ENCODE data around the gene NTN1.
A peak's percentile ranks its signal among the peaks of the same experiment; 100 is the strongest.

Gene NTN1

DNA sequence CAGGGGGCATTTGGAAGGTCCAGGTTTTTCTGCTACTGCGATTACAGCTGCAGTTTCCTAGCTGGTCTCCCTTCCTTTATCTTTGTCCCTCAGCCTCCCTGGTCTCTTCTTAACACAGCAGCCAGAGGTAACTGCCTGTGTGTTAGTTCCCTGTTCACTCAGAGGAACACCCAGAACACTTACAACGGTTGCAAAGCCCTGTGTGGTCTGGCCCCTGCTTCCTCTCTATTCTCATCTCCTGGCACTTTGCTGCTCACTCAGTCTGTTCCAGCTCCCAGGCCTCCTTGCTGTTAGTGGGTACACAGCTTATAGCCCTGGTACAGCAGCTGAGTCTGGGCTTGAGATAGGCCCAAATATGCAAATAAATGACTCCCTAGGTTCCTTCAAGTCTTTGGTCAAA lies 16.4 kb downstream of the NTN1 start:
- DNase-seq (ENCODE audit: insufficient read length, low spot score) (no peak), FAIRE-seq (no peak)
- no peak for TF ChIP-seq POLR2A (IDR thresholded peaks at IDR 0.05; ENCODE audit: low read depth, low read length)

DNA sequence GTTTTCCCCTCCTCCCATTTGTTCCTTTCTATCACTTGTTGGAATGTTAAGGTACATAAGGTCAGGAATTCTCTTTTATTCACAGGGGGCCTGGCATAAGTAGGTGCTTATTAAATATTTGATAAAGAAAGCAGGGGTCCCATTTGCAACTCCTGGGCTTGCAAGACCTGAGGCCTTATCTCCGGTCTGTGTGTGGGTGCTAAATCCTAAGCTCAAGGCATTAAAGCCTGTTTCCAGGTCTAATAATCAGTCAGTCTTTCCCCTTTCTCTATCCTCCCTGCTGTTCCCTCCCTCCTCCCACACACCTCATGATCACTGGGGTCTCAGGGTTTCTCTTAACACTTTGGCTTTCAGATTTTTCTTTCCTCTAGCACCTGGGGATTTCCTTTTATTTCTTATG lies 17.1 kb downstream of the NTN1 start:
- no peak for TF ChIP-seq POLR2A (IDR thresholded peaks at IDR 0.05; ENCODE audit: low read depth, low read length)
- DNase-seq (ENCODE audit: insufficient read length, low spot score) (no peak), FAIRE-seq (no peak)

DNA sequence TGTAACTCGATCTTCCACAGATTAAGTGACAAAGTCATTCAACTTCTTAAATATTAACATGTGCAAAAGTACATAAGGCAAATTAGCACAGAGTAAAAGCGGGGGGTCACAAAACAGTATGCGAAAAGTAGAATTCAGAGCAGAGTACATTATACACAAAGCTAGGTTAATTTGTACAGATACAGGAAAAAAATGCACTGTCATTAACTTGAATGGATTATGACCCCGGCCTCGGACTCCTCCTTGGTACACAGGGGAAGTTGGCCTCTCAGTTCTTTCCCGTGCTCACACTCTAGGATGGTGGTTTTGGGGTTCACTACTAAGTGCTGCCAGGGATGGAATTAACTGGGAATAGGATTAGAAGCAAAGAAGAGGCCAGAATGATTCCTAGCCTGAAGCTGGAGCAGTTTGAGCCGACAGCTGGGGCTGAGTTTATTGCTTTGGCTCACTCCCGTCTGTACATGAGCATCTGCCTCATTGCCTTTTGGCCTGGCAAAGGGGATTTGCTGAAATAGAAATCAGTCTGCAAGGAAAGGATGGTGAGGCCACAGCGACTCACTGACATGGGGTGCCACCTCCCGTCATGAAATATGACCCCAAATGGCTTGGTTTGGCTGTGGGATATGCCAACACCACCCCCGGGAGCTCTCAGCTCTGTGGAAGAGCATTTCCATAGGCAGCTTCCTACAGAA lies 23.6 kb downstream of the NTN1 start:
- FAIRE-seq = no peak
- no peak for TF ChIP-seq POLR2A (IDR thresholded peaks at IDR 0.05; ENCODE audit: low read depth, low read length)
- DNase-seq (ENCODE audit: insufficient read length, low spot score) = no peak

DNA sequence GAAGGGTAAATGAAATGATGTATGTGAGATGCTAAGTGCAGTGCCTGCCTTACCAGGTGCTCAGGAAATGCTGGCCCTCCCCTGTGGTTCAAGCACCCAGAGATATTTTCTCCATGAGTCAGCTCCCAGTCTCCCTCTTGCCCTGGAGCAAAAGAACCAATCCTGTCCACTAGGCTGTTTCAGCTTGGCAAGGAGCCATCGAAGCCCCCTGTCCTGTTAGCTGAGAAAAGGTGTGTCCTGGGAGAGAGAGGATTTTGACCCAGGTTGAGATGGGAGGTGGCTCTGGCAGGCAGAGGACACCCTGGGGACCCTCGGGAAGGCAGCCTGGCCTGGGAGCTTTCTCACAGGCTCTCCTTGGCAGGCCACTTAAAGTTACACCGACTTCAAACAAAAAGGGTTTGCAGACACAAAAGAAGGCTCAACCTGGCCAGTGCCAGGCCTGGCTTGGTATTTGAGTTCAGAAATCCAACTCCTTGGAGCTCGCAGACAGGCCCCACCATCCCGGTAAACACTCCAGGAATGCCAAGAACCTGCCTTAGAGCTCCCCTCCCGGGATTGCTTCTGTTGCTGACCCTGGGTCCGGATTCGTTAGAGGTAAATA lies 29.6 kb downstream of the NTN1 start:
- no peak for TF ChIP-seq POLR2A (IDR thresholded peaks at IDR 0.05; ENCODE audit: low read depth, low read length)
- FAIRE-seq (no peak), DNase-seq (ENCODE audit: insufficient read length, low spot score) (peak; percentile 52)

DNA sequence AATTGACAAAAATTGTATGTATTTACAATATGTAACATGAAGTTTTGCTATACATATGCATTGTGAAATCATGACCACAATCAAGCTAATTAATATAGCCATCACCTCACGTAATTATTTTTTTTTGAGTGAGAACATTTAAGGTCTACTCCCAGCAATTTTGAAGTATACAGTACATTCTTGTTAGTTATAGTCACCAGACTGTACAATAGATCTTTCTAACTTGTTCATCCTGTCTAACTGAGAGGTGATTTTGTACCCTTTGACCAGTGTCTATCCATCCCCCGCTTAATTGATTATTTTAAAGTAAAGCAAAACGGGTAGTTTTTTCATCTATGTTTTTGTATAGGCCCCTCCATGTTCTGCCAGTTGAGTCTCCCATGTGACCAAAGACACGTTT lies 30.3 kb downstream of the NTN1 start:
- FAIRE-seq (no peak), DNase-seq (ENCODE audit: insufficient read length, low spot score) (no peak)
- no peak for TF ChIP-seq POLR2A (IDR thresholded peaks at IDR 0.05; ENCODE audit: low read depth, low read length)

DNA sequence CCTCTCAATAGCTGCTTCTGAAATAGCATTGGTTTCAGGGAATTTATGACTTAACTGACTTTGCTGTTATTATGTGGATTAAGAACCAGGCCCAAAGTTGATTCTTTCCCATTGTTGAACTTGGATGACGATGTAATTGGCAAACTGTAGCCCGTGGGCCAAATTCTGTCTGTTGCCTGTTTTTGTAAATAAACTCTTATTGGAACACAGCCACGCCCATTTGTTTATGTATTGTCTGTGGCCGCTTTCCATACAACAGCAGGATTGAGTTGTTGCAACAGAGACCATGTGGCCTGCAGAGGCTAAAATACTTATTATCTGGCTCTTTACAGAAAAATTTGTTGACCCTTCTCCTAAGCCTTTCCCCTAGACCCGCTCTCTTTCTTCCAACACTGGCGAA lies 31.6 kb downstream of the NTN1 start:
- FAIRE-seq (no peak), DNase-seq (ENCODE audit: insufficient read length, low spot score) (no peak)
- no peak for TF ChIP-seq POLR2A (IDR thresholded peaks at IDR 0.05; ENCODE audit: low read depth, low read length)

DNA sequence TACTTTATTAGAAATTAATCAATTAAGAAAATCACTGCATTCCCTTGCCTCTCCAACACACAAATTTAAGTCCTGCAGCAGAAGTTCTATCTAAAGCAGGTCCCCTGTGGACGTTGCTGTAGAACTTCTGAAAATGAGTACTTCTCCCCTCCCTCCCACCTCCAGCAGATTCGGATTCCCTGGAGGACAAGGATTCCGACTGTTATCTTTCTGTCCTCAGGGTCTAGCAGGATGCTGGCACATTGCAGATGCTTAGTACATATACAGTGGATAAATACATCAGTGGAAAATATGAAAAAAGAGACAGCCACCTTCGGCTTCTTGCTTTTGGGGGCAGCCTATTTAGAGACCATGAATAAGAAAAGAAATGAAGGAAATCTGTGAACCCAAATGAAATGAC lies 32.1 kb downstream of the NTN1 start:
- DNase-seq (ENCODE audit: insufficient read length, low spot score) (no peak), FAIRE-seq (no peak)
- no peak for TF ChIP-seq POLR2A (IDR thresholded peaks at IDR 0.05; ENCODE audit: low read depth, low read length)

DNA sequence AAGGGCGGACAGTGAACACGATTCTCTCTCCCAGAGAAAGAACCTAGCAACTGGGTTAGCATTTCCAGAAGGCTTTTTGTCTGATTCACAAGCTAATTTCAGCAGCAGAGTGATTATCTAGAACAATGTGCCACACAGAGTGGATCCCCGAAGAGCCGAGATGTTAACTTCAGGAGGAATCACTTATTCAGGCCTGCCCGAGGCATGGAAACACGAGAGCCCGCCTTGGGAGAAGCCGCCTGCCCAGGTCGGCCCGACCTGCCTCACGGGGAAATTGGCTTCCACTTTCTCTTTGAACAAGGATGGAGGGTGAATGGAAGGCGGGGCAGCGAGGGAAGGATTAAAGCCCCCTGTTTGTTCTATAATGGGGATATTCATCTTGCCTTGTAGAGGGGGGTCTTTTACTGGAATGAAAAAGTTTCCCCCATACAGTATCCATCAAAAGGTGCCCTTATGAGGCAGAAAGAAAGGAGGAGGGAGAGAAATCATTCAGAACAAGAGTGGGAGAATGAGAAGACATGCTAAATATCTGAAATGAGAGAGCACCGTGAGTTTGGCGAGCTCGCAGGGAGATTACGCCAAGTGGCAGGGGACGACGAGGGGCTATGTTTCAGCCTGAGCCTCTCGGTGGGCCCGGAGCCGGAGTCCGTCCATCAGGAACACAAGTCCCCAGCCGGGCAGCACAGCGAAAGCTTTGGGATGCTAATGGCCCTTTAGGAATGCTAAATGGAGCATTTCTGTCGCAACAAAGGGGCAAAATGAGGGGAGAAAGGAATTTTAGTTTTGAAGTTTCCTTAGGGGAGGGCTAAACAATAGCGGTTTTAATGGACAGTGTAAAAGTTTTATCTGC lies 33.0 kb downstream of the NTN1 start:
- DNase-seq (ENCODE audit: insufficient read length, low spot score) (no peak), FAIRE-seq (no peak)
- TF ChIP-seq POLR2A (IDR thresholded peaks at IDR 0.05; ENCODE audit: low read depth, low read length) = no peak

DNA sequence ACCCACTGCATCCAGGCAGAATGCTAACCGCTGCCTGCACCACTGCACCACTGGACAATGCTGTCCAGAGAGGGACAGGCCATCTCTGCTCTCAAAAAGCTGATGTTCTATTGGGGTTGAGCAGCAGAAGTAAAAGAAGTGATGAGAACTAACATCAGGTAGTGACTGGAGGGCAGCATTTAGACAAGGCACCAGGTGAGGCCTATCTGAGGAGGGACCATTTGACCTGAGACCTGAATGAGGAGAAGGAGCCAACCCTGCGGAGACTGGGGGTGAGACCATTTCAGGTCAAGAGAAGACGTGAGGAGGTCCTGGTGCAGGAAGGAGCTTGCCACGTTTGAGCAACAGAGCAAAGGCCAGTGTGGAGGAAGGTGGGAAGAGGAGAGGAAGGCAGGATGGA lies 34.0 kb downstream of the NTN1 start:
- FAIRE-seq = no peak
- TF ChIP-seq POLR2A (IDR thresholded peaks at IDR 0.05; ENCODE audit: low read depth, low read length) = no peak
- no peak for DNase-seq (ENCODE audit: insufficient read length, low spot score)

DNA sequence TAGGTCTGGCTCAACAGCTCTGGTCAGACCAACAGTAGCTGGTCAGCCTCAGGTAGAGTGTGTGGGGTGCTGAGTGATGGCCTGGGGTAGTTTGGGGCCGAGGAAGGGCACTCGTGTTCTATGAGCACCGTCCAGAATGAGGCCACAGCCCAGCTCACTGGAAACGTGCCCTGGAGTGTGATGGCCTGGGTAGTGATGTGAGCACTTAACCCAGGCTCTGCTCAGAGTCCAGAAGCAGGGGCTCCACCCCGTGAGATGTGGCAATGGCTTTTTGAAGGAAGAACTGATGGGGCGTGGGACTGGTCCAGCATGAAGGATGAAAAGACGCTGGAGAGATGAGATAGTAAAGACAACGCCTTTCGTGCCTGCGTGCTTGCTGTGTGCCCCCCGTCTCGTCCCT lies 35.3 kb downstream of the NTN1 start:
- FAIRE-seq (no peak), DNase-seq (ENCODE audit: insufficient read length, low spot score) (no peak)
- no peak for TF ChIP-seq POLR2A (IDR thresholded peaks at IDR 0.05; ENCODE audit: low read depth, low read length)

DNA sequence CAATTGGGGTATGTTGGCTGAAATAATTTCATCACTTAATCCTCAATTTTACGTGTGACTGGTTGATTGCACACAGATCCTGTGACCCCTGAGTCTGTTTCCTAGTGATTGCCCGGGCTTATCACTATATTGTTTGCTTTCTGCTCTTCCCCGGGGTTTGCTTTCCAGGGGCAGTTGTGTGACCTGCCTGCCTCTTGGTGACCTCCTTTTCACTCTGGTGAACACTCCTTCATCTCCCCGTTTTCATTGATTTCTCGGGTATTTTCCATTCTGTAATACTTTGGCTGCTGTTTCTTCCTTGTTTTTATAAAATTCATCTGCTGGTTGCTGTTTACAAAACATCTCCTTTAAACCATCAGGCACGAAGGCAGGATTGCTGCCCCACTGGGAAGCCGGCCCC lies 36.0 kb downstream of the NTN1 start:
- DNase-seq (ENCODE audit: insufficient read length, low spot score) (no peak), FAIRE-seq (no peak)
- no peak for TF ChIP-seq POLR2A (IDR thresholded peaks at IDR 0.05; ENCODE audit: low read depth, low read length)

DNA sequence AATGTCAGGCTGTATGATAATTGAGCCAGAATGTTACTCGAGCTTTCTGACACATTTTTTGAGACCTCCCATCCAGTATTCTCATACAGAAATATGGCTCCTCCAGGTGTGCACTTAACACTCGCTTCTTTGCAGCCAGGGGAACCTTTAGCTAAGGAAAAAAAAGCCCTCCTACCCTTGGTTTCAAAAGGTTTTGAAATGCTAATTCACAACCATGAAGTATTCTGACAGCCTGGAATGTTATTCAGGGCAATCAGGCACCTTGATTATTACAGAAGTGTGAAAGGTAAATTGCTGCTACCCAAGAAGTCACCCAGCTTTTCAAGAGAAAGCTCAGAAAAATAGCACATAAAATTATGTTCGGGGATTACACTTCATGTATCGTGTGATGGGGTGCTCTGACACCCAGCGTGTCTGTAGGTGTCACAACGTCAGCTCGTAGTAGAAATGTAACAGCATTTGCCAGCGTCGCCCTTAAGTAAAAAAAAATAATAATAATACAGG lies 41.1 kb downstream of the NTN1 start:
- FAIRE-seq (no peak), DNase-seq (ENCODE audit: insufficient read length, low spot score) (no peak)
- no peak for TF ChIP-seq POLR2A (IDR thresholded peaks at IDR 0.05; ENCODE audit: low read depth, low read length)

DNA sequence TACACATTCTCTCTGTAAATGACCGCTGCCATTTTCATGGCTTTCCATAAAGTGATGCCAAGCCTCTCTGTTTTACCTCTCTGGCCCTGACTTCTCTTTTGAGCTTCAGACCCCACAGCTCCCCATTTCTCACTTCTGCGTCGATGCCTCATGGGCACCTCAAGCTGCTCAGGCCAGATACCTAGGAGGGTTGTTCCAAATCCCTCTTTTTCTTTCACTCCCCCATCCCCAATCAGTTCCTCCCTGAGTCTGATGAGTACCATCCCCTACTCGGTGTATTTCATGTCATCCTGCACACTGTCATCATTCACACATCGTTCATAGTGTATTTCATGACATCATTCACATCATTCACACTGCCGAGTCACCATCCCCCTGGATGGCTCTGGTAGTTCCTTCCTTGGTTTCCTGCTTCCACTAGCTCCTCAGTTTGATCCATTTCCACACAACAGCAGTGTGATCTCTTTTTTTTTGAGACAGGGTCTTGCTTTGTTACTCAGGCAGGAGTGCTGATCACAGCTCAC lies 43.1 kb downstream of the NTN1 start:
- no peak for DNase-seq (ENCODE audit: insufficient read length, low spot score)
- no peak for FAIRE-seq
- no peak for TF ChIP-seq POLR2A (IDR thresholded peaks at IDR 0.05; ENCODE audit: low read depth, low read length)

DNA sequence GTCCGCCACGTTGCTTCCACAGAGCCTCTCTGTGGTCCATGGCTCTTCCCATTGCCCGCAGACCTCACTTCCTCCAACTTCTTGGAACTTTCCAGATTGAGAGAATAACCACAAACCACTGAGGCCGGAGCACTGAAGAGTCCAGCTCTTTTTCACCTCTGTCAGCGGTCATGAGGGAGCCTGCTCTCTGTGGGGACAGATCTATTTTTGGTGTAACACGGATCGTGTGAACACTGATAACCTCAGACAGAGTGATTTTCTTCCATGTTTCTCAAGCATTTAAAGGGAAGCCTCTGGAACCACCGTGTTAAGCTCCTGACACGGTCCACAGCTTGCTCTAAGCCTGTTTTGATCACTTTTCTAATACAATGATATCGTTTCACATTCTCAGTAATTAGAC lies 49.7 kb downstream of the NTN1 start:
- TF ChIP-seq POLR2A (IDR thresholded peaks at IDR 0.05; ENCODE audit: low read depth, low read length) = no peak
- DNase-seq (ENCODE audit: insufficient read length, low spot score) = no peak
- no peak for FAIRE-seq
